HepG2 (cell line): Measurements from ENCODE around the gene SLC17A5. TPM values are rescaled to one million over a fixed set of nuclear protein-coding genes. Genes with fewer than 3 reads are reported as not detected.

Experiments used
- ATAC-seq: fragments of 200-7000 bp; cut with Tn5 transposase; 3 replicates; pipeline ENCODE4 v1.9.1; 2020; ENCODE audit warnings: mild to moderate bottlenecking, moderate library complexity
- BruUV-seq: library from RNA; stranded (reverse); fragments of 400-500 nt; replicated peaks from 2 replicates; lab custom pipeline; 2021; lab: Mats Ljungman, UMichigan
- CTCF ChIA-PET: fragments of 300-600 bp; formaldehyde crosslinking; extraction: SDS; loops from one replicate; lab custom pipeline; 2021; ENCODE audit warnings: low total read pairs, inconsistent platforms, low intra/inter-chr PET ratio; lab: Yijun Ruan, JAX
- POLR2A ChIA-PET: fragments of 350-600 bp; sonication (Branson Sonifier 250); formaldehyde crosslinking; loops from one replicate; lab custom pipeline; 2020; ENCODE audit warnings: antibody characterized with exemption, inconsistent platforms; lab: Yijun Ruan, JAX
- DNase-seq: peaks from one replicate; pipeline ENCODE4 v3.0.0-alpha.2; 2015; ENCODE audit warnings: low spot score
- FAIRE-seq: peaks from 3 replicates; lab custom pipeline; 2011; peaks lifted over from hg19 to GRCh38; lab: Jason Lieb, UNC
- H2AFZ ChIP-seq: one replicate; pipeline ENCODE4 v1.6.1; 2011; ENCODE audit warnings: low read length, inconsistent platforms
- H3K27ac ChIP-seq: fragments of 300-600 bp; 3 replicates; pipeline ENCODE4 v1.8.0; 2011; ENCODE audit warnings: mixed run types, mild to moderate bottlenecking, mixed read lengths, low read length, inconsistent platforms; ENCODE audit not compliant: insufficient read depth; ENCODE audit errors: extremely low read length
- H3K27me3 ChIP-seq, 2 experiments: fragments of 200-600 bp in 1 of 2; 2 replicates in 1 of 2; 3 replicates in 1 of 2; pipeline versions ENCODE4 v1.6.0 to v1.8.0; 2011; ENCODE audit warnings: low read length in 2 of 2, mild to moderate bottlenecking in 2 of 2, moderate library complexity in 2 of 2, inconsistent platforms in 1 of 2; ENCODE audit not compliant: insufficient read depth in 2 of 2, control insufficient read depth in 1 of 2
- H3K36me3 ChIP-seq, 2 experiments: fragments of 200-600 bp in 1 of 2; replicated peaks in 1 of 2; 2 replicates in 1 of 2; 3 replicates in 1 of 2; pipeline versions ENCODE4 v1.5.1 to v1.8.0; 2011; ENCODE audit warnings: low read length in 2 of 2, inconsistent platforms in 1 of 2; ENCODE audit not compliant: insufficient read depth in 2 of 2, control insufficient read depth in 1 of 2
- H3K4me1 ChIP-seq: 2 replicates; pipeline ENCODE4 v1.5.1; 2012; ENCODE audit warnings: low read length, inconsistent platforms; ENCODE audit not compliant: insufficient read depth
- H3K4me2 ChIP-seq: 2 replicates; pipeline ENCODE4 v1.6.0; 2011; ENCODE audit warnings: low read depth, low read length, inconsistent platforms
- H3K4me3 ChIP-seq, 3 experiments: fragments of 200-600 bp in 1 of 3; sonication (generic), shearing (Covaris generic) in 1 of 3; replicated peaks in 1 of 3; 2 replicates each; pipeline ENCODE4 v1.5.1; 2011 to 2016; ENCODE audit warnings: low read length in 3 of 3, inconsistent platforms in 2 of 3, low read depth in 2 of 3, mild to moderate bottlenecking in 2 of 3, control low read depth in 1 of 3, mixed read lengths in 1 of 3; ENCODE audit not compliant: insufficient read depth in 1 of 3
- H3K79me2 ChIP-seq: one replicate; pipeline ENCODE4 v1.6.1; 2011; ENCODE audit warnings: low read length, inconsistent platforms; ENCODE audit not compliant: insufficient read depth
- H3K9ac ChIP-seq: 2 replicates; pipeline ENCODE4 v1.6.0; 2011; ENCODE audit warnings: mild to moderate bottlenecking, low read depth, low read length, inconsistent platforms; ENCODE audit not compliant: insufficient read depth
- H3K9me3 ChIP-seq: 2 replicates; pipeline ENCODE4 v1.5.1; 2012; ENCODE audit warnings: mild to moderate bottlenecking, low read length
- H4K20me1 ChIP-seq: 2 replicates; pipeline ENCODE4 v1.6.0; 2011; ENCODE audit warnings: inconsistent platforms, mild to moderate bottlenecking, low read length, moderate library complexity; ENCODE audit not compliant: insufficient read depth
- CEBPG ChIP-seq: IDR thresholded peaks from 2 replicates; pipeline ENCODE4 v1.6.1; 2016
- CREM ChIP-seq, 2 experiments: sonication (generic) in 1 of 2; formaldehyde crosslinking in 1 of 2; IDR thresholded peaks; 2 replicates each; pipeline versions ENCODE4 v1.4.0 to v1.6.1; 2016 to 2020; ENCODE audit warnings: antibody characterized with exemption in 1 of 2, mild to moderate bottlenecking in 1 of 2, missing genetic modification reagents in 1 of 2
- FLYWCH1 ChIP-seq: sonication (generic); formaldehyde crosslinking; IDR thresholded peaks from 2 replicates; pipeline ENCODE4 v1.8.1; 2023; ENCODE audit warnings: mild to moderate bottlenecking, missing genetic modification reagents
- FOSL2 ChIP-seq: sonication (generic); formaldehyde crosslinking; IDR thresholded peaks from 2 replicates; pipeline ENCODE4 v1.4.0; 2020; ENCODE audit warnings: missing genetic modification reagents
- GATAD1 ChIP-seq: IDR thresholded peaks from 2 replicates; pipeline ENCODE4 v1.6.1; 2016; ENCODE audit warnings: missing genetic modification reagents, missing compliant biosample characterization
- IRF9 ChIP-seq: sonication (generic); formaldehyde crosslinking; IDR thresholded peaks from 2 replicates; pipeline ENCODE4 v1.8.0; 2022; ENCODE audit warnings: missing genetic modification reagents, mild to moderate bottlenecking, borderline replicate concordance
- MATR3 ChIP-seq: sonication (generic); formaldehyde crosslinking; IDR thresholded peaks from 2 replicates; pipeline ENCODE4 v1.4.0; 2020; ENCODE audit warnings: missing genetic modification reagents
- NR3C1 ChIP-seq: sonication (generic); formaldehyde crosslinking; IDR thresholded peaks from 2 replicates; pipeline ENCODE4 v1.4.0; 2020; ENCODE audit warnings: missing genetic modification reagents
- PAXIP1 ChIP-seq: sonication (generic); formaldehyde crosslinking; conservative IDR thresholded peaks from 2 replicates; pipeline ENCODE4 v1.4.0; 2020; ENCODE audit warnings: mild to moderate bottlenecking, missing genetic modification reagents, moderate library complexity
- PITX1 ChIP-seq: sonication (generic); formaldehyde crosslinking; IDR thresholded peaks from 2 replicates; pipeline ENCODE4 v1.5.1; 2020; ENCODE audit warnings: mild to moderate bottlenecking, missing genetic modification reagents
- TFE3 ChIP-seq: IDR thresholded peaks from 2 replicates; pipeline ENCODE4 v1.6.1; 2016
- ZBTB37 ChIP-seq: sonication (generic); formaldehyde crosslinking; IDR thresholded peaks from 2 replicates; pipeline ENCODE4 v1.4.0; 2020; ENCODE audit warnings: mild to moderate bottlenecking, missing genetic modification reagents
- ZMAT3 ChIP-seq: sonication (generic); formaldehyde crosslinking; conservative IDR thresholded peaks from 2 replicates; pipeline ENCODE4 v1.7.0; 2021; ENCODE audit warnings: missing genetic modification reagents
- ZNF350 ChIP-seq: sonication (generic); formaldehyde crosslinking; IDR thresholded peaks from 2 replicates; pipeline ENCODE4 v1.4.0; 2020; ENCODE audit warnings: mild to moderate bottlenecking, low read depth, missing genetic modification reagents, borderline replicate concordance
- ZNF569 ChIP-seq: sonication (generic); formaldehyde crosslinking; IDR thresholded peaks from 2 replicates; pipeline ENCODE4 v1.5.0; 2020; ENCODE audit warnings: mild to moderate bottlenecking, missing genetic modification reagents, moderate library complexity, borderline replicate concordance
- ZNF607 ChIP-seq: sonication (generic); formaldehyde crosslinking; IDR thresholded peaks from 2 replicates; pipeline ENCODE4 v1.5.1; 2020; ENCODE audit warnings: missing genetic modification reagents, mild to moderate bottlenecking, borderline replicate concordance
- ZNF639 ChIP-seq: conservative IDR thresholded peaks from 2 replicates; pipeline ENCODE4 v1.6.1; 2018; ENCODE audit warnings: missing genetic modification reagents
- WGBS: methylation state at CpG from one replicate; pipeline ENCODE4 v1.1.6; 2017; ENCODE audit warnings: low lambda C conversion rate; 5-methylcytosine and 5-hydroxymethylcytosine counted together
- in situ Hi-C: cut with HindIII; loops from 2 replicates; pipeline ENCODE4 v1.10.0; 2017; ENCODE audit warnings: low pct_unique_long_range_greater_than_20kb; ENCODE audit not compliant: extremely low pct_ligation_motif_present
- intact Hi-C: fragments of 100-400 bp; cut with micrococcal nuclease; formaldehyde crosslinking; loops from one replicate; pipeline ENCODE4 v1.10.0; 2022; ENCODE audit not compliant: unreplicated experiment
- polyA plus RNA-seq, 8 experiments: library from polyadenylated mRNA; depleted of rRNA in 3 of 8; stranded (reverse) in 7 of 8; unstranded in 1 of 8; fragments of >200 nt; fragmentation: Illumina TruSeq in 4 of 8; extraction: Trizol in 4 of 8; gene quantifications; 2 replicates each; pipeline versions ENCODE4 v1.2.1 to v1.2.3, GENCODE V29; 2011 to 2016; ENCODE audit warnings: low read depth in 4 of 8, missing spikeins in 1 of 8, mixed read lengths in 1 of 8; ENCODE audit not compliant: insufficient read depth in 1 of 8
- total RNA-seq, 5 experiments: library from RNA; depleted of rRNA; stranded (reverse); fragments of >200 nt; fragmentation: Illumina TruSeq; extraction: Trizol; gene quantifications; 2 replicates each; pipeline ENCODE4 v1.2.3, GENCODE V29; 2016; ENCODE audit warnings: low read depth in 1 of 5

The SLC17A5 gene
- total and polyA plus RNA-seq, 2 of the 13 experiments (the other 11 are each of a cell fraction or from before 2014, with no cell fraction given): 18.3 to 20.5 TPM

- Histone ChIP-seq H3K4me1 (peaks cover 55% of the 10 kb centered on the region), H3K79me2 (no peaks in the 10 kb centered on the region), H3K4me3 (peak overlapping the region in 1 of 3 experiments; percentile 67; a peak in 1 of 6 replicates), H3K27me3 (no peaks in the 10 kb centered on the region; a peak in 1 of 5 replicates), H3K36me3 (no peaks in the 10 kb centered on the region), H3K9ac (peak overlapping the region; percentile 91), H3K9me3 (no peaks in the 10 kb centered on the region), H3K4me2 (peak overlapping the region; percentile 97), H4K20me1 (no peaks in the 10 kb centered on the region), H2AFZ (no peak overlapping the region), H3K27ac (peak overlapping the region; percentile 99)
- intact Hi-C loops (no loop called here), in situ Hi-C loops (loop anchor here (10.0 kb wide), 1 partner anchor 56 kb away; the partner anchor contains the start of gene EEF1A1)
- WGBS: 94% methylated on average over 2 of the region's 2 CpGs
- no TSS peak for BruUV-seq
- DNase-seq (no peak), FAIRE-seq (no peak), ATAC-seq (no peak)
- TF ChIP-seq TFE3 (no peak), NR3C1 (no peak), FLYWCH1 (no peak), ZMAT3 (CRISPR knock-in tag) (no peak), ZNF607 (CRISPR knock-in tag) (no peak), IRF9 (CRISPR knock-in tag) (no peak), CEBPG (no peak), PAXIP1 (CRISPR knock-in tag) (no peak), CREM (IDR thresholded peaks at IDR 0.05) (no peak), CREM (CRISPR knock-in tag; IDR thresholded peaks at IDR 0.05) (no peak), ZNF569 (CRISPR knock-in tag) (no peak), MATR3 (CRISPR knock-in tag) (no peak), FOSL2 (no peak), ZNF350 (no peak), ZBTB37 (CRISPR knock-in tag) (no peak), ZNF639 (CRISPR knock-in tag) (no peak), PITX1 (CRISPR knock-in tag) (no peak), GATAD1 (CRISPR knock-in tag) (no peak)
- CTCF ChIA-PET: no interaction called here
- POLR2A ChIA-PET: interaction anchor here (1.8 to 3.1 kb wide), 8 partner anchors 14 to 119 kb away, joined by 5 to 113 read pairs (median 17); partner anchors contain the start of genes EEF1A1, MTO1 and SLC17A5
Measured at GRCh38 chr6:73581293-73581692, 72.5 kb downstream of the SLC17A5 start.
